ENCODE measurements around the gene ZSWIM6.

Gene ZSWIM6

DNA sequence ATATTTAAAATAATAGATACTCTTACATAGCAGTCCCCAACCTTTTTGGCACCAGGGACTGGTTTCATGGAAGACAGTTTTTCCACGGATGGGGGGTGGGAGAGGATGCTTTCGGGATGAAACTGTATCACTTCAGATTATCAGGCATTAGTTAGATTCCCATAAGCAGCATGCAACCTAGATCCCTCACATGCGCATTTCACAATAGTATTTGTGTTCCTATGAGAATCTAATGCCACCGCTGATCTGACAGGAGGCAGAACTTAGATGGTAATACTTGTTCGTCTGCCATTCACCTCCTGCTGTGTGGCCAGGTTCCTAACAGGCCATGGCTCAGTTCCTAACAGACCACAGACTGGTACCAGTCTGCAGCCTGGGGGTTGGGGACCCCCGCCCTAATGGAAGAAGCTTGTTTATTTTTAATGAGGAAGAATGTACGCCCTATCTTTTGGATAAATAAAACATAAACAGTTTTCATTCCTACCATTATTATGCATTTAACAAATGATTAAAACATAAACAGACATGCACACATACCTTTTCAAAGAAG lies 187.7 kb downstream of the ZSWIM6 start:
- H3K36me3 ChIP-seq (ENCODE audit: control insufficient read depth, insufficient read depth, low read length): no peaks in the 10 kb centered on the region
- no peaks in the 10 kb centered on the region for H3K4me1 ChIP-seq (ENCODE audit: control insufficient read depth, insufficient read depth, low read length, poor library complexity, severe bottlenecking)
- DNase-seq: no peak
- no peaks in the 10 kb centered on the region for H3K27me3 ChIP-seq (replicated peaks; ENCODE audit: control insufficient read depth, insufficient read depth, low read length, poor library complexity, severe bottlenecking)
- H3K9me3 ChIP-seq (ENCODE audit: control insufficient read depth, low read length): no peaks in the 10 kb centered on the region
- H3K4me3 ChIP-seq (ENCODE audit: insufficient read depth, low read depth, low read length, poor library complexity, severe bottlenecking): no peak overlapping the region
- H3K27ac ChIP-seq (ENCODE audit: insufficient read depth, low read length, poor library complexity, severe bottlenecking): no peak overlapping the region

DNA sequence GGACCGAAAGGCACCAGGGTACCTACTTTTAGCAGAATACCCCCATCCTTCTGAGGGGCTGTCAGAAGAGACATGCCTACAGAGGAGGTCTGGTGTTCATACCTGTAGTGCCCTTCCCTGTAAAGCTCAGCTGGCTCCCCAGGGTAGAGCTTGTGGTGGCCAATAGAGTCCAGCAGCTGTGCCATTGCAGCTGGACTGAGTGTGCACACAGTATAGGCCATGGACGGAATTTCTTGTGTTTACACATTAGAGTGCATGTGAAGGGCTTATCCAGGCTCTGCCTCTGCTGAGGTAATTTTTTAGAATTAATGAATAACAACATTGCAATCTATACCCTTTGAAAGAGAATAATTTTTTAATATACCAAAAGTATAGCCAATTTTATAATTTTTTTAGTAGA lies 191.0 kb downstream of the ZSWIM6 start:
- H3K27ac ChIP-seq (ENCODE audit: insufficient read depth, low read length, poor library complexity, severe bottlenecking): no peak overlapping the region
- H3K27me3 ChIP-seq (replicated peaks; ENCODE audit: control insufficient read depth, insufficient read depth, low read length, poor library complexity, severe bottlenecking): no peaks in the 10 kb centered on the region
- H3K9me3 ChIP-seq (ENCODE audit: control insufficient read depth, low read length): no peaks in the 10 kb centered on the region
- DNase-seq: no peak
- no peak overlapping the region for H3K4me3 ChIP-seq (ENCODE audit: insufficient read depth, low read depth, low read length, poor library complexity, severe bottlenecking)
- no peaks in the 10 kb centered on the region for H3K4me1 ChIP-seq (ENCODE audit: control insufficient read depth, insufficient read depth, low read length, poor library complexity, severe bottlenecking)
- H3K36me3 ChIP-seq (ENCODE audit: control insufficient read depth, insufficient read depth, low read length): peaks cover 7% of the 10 kb centered on the region

DNA sequence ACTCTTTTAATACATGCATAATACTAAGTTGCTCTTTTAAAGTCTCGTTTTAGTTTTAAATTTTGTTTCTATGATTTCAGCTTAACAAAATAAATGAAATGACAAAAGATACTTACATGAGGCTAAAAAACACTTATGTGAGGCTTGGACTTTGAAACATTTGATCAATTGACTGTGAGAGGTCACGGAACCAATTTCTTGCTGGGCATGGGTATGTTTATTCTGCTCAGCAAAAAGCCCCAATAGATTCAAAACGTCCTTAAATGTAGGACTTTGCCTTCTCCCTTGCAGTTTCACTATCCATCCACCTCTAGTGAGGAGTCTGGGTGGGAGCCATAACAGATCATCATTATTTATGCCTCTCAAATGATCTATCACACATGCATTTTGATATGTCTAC lies 191.9 kb downstream of the ZSWIM6 start:
- Histone ChIP-seq H3K4me1 (ENCODE audit: control insufficient read depth, insufficient read depth, low read length, poor library complexity, severe bottlenecking) (no peaks in the 10 kb centered on the region), H3K36me3 (ENCODE audit: control insufficient read depth, insufficient read depth, low read length) (peaks cover 7% of the 10 kb centered on the region), H3K4me3 (ENCODE audit: insufficient read depth, low read depth, low read length, poor library complexity, severe bottlenecking) (no peak overlapping the region)

DNA sequence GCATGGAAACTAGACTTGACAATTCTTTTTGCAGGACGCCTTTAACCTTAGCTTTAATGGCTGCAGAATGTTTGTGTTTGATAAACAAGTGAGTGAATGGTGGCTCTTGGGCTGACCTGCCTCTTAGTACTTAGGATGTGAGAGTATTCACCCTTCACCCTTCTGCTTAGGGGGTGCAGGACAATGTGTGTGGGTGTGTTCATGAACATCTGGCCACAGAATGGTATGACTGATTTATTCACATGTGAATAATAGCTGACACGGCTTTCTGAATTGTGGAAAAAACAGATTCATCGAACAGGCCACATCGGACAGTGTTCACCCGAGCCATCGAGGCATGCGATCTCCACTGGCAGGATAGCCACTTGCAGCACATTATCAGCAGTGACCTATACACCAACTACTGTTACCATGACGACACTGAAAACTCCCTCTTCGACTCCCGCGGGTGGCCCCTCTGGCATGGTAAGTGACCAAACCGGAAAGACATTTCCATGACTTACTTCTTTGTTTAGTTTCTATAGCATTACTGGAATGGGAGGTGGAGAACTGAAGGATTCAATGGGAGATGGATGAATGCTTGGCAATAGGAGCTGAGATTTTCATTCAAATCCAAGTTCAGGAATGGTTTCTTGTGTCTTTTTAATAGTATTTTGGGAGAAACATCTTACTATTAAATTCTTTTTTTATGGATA lies 193.6 kb downstream of the ZSWIM6 start:
- DNase-seq: no peak
- H3K36me3 ChIP-seq (ENCODE audit: control insufficient read depth, insufficient read depth, low read length): peaks cover 17% of the 10 kb centered on the region
- no peak overlapping the region for H3K4me3 ChIP-seq (ENCODE audit: insufficient read depth, low read depth, low read length, poor library complexity, severe bottlenecking)
- H3K9me3 ChIP-seq (ENCODE audit: control insufficient read depth, low read length): no peaks in the 10 kb centered on the region
- no peaks in the 10 kb centered on the region for H3K4me1 ChIP-seq (ENCODE audit: control insufficient read depth, insufficient read depth, low read length, poor library complexity, severe bottlenecking)
- H3K27me3 ChIP-seq (replicated peaks; ENCODE audit: control insufficient read depth, insufficient read depth, low read length, poor library complexity, severe bottlenecking): no peaks in the 10 kb centered on the region
- H3K27ac ChIP-seq (ENCODE audit: insufficient read depth, low read length, poor library complexity, severe bottlenecking): no peak overlapping the region

More for the DNA sequence above, 191.9 kb downstream of the ZSWIM6 start:
- no peak for DNase-seq
- H3K27me3 ChIP-seq (replicated peaks; ENCODE audit: control insufficient read depth, insufficient read depth, low read length, poor library complexity, severe bottlenecking): no peaks in the 10 kb centered on the region
- H3K27ac ChIP-seq (ENCODE audit: insufficient read depth, low read length, poor library complexity, severe bottlenecking): no peak overlapping the region
- H3K9me3 ChIP-seq (ENCODE audit: control insufficient read depth, low read length): no peaks in the 10 kb centered on the region

DNA sequence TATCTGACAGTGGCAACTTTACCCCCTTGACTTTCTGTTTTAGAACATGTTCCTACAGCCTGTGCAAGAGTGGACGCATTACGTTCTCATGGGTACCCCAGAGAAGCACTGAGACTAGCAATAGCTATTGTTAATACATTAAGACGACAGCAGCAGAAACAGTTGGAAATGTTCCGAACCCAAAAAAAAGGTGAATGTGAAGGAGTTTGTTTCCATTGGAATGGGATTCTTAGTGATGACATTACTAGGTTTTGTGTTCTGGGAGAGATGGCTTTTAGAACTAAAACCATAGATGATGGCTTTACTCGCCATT lies 194.1 kb downstream of the ZSWIM6 start:
- no peak for DNase-seq
- no peaks in the 10 kb centered on the region for H3K4me1 ChIP-seq (ENCODE audit: control insufficient read depth, insufficient read depth, low read length, poor library complexity, severe bottlenecking)
- H3K4me3 ChIP-seq (ENCODE audit: insufficient read depth, low read depth, low read length, poor library complexity, severe bottlenecking): no peak overlapping the region
- peaks cover 17% of the 10 kb centered on the region for H3K36me3 ChIP-seq (ENCODE audit: control insufficient read depth, insufficient read depth, low read length)
- H3K27ac ChIP-seq (ENCODE audit: insufficient read depth, low read length, poor library complexity, severe bottlenecking): no peak overlapping the region
- H3K27me3 ChIP-seq (replicated peaks; ENCODE audit: control insufficient read depth, insufficient read depth, low read length, poor library complexity, severe bottlenecking): no peaks in the 10 kb centered on the region
- H3K9me3 ChIP-seq (ENCODE audit: control insufficient read depth, low read length): no peaks in the 10 kb centered on the region

DNA sequence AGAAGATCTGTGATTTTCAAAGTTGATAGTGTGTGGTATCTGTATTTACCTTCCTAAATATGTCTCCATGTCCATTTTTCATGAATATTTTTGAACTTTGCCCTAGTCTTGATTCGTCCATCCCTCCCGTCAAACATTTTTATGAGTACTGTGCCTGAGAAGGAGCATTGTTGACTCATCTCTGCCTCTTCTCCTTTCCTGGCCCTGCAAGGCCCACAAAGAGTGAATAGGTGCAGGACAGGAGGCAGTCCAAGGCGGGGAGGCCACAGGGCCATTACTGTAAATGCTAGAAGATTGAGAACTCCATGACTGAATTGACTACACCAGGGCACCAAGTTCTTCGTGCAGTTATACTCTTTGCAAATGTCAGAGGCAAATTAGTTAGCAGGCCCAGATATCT lies 200.9 kb downstream of the ZSWIM6 start:
- DNase-seq: no peak
- Histone ChIP-seq H3K9me3 (ENCODE audit: control insufficient read depth, low read length) (no peaks in the 10 kb centered on the region), H3K36me3 (ENCODE audit: control insufficient read depth, insufficient read depth, low read length) (peaks cover 11% of the 10 kb centered on the region), H3K27ac (ENCODE audit: insufficient read depth, low read length, poor library complexity, severe bottlenecking) (no peak overlapping the region), H3K4me3 (ENCODE audit: insufficient read depth, low read depth, low read length, poor library complexity, severe bottlenecking) (no peak overlapping the region), H3K27me3 (replicated peaks; ENCODE audit: control insufficient read depth, insufficient read depth, low read length, poor library complexity, severe bottlenecking) (no peaks in the 10 kb centered on the region), H3K4me1 (ENCODE audit: control insufficient read depth, insufficient read depth, low read length, poor library complexity, severe bottlenecking) (no peaks in the 10 kb centered on the region)

DNA sequence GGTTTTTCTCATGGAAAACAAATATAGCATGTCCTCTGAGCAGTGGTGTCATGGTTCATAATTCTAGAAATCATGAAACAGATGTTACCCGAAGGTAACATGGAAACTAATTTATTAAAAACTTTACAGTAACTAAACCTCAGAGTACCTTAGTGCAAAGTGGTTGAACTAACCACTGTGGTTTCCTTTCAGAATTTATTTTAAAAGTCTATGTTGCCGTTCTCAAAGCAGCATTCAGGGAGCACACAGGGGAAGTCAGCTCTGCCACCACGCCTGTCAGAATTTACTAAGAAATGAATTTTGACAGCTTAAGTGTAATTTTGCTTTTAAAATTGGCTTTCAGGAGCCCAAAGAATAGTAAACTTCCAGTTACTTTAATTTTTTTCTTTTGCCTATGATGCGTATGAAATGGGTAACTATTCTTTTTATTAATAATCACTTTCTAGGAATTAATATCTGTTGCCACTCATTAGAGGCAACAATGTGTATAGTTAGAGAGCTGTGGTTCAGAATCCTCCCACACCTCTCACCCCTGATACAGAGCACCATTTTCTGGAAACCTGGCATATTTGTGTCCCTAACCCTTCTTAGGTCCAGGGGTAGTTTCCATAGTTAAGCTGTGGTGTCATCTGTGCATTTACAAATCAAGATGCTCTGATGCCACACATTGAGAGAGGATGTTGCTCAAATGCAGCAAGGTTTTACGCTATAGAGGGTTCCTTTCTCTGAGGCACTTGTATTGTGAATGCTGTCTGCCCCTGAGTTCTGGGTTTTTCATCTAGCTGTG lies 202.6 kb downstream of the ZSWIM6 start:
- no peak for DNase-seq
- Histone ChIP-seq H3K27me3 (replicated peaks; ENCODE audit: control insufficient read depth, insufficient read depth, low read length, poor library complexity, severe bottlenecking) (no peaks in the 10 kb centered on the region), H3K27ac (ENCODE audit: insufficient read depth, low read length, poor library complexity, severe bottlenecking) (no peak overlapping the region), H3K4me1 (ENCODE audit: control insufficient read depth, insufficient read depth, low read length, poor library complexity, severe bottlenecking) (no peaks in the 10 kb centered on the region), H3K36me3 (ENCODE audit: control insufficient read depth, insufficient read depth, low read length) (peaks cover 14% of the 10 kb centered on the region), H3K9me3 (ENCODE audit: control insufficient read depth, low read length) (no peaks in the 10 kb centered on the region), H3K4me3 (ENCODE audit: insufficient read depth, low read depth, low read length, poor library complexity, severe bottlenecking) (no peak overlapping the region)

DNA sequence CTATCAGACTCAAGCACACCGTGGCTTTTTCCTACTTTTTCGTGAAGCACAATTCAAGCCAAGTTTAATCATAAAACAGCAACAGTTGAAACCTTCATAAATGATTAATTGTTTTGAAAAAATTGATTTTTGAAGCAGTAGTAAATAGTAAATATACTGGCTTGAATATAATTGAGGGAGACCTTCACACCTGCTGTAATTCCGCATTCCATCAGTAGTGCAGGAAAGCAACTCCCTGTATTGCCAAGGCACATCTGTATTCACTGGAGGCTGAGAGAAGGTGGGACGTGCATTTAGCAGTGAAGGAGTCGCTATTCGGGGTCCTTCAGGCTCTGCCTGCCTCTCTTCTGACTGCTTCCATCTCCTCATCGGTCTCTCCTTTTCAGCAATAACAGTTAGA lies 203.8 kb downstream of the ZSWIM6 start:
- H3K36me3 ChIP-seq (ENCODE audit: control insufficient read depth, insufficient read depth, low read length): peaks cover 8% of the 10 kb centered on the region
- H3K27me3 ChIP-seq (replicated peaks; ENCODE audit: control insufficient read depth, insufficient read depth, low read length, poor library complexity, severe bottlenecking): no peaks in the 10 kb centered on the region
- H3K27ac ChIP-seq (ENCODE audit: insufficient read depth, low read length, poor library complexity, severe bottlenecking): no peak overlapping the region
- no peak overlapping the region for H3K4me3 ChIP-seq (ENCODE audit: insufficient read depth, low read depth, low read length, poor library complexity, severe bottlenecking)
- no peaks in the 10 kb centered on the region for H3K4me1 ChIP-seq (ENCODE audit: control insufficient read depth, insufficient read depth, low read length, poor library complexity, severe bottlenecking)
- DNase-seq: no peak
- H3K9me3 ChIP-seq (ENCODE audit: control insufficient read depth, low read length): no peaks in the 10 kb centered on the region

DNA sequence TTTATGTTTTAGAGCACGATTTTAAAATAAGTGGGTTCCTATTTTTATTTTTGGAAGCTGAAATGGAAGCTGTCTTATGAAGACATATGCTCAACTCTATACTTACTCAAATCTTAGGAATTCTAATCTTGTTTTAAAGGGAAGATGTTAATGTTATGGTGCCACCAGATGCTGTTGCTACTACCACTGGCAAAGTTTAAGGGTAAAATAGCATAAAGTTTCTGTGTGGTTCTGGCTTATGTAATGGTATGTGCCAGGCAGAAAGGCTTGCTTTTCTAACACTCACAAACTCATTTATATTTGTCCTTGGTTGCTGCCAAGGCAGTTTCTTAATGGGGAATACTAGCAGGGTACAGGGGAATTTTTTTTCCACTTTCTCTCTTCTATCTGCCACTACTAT lies 204.9 kb downstream of the ZSWIM6 start:
- H3K36me3 ChIP-seq (ENCODE audit: control insufficient read depth, insufficient read depth, low read length): peaks cover 15% of the 10 kb centered on the region

DNA sequence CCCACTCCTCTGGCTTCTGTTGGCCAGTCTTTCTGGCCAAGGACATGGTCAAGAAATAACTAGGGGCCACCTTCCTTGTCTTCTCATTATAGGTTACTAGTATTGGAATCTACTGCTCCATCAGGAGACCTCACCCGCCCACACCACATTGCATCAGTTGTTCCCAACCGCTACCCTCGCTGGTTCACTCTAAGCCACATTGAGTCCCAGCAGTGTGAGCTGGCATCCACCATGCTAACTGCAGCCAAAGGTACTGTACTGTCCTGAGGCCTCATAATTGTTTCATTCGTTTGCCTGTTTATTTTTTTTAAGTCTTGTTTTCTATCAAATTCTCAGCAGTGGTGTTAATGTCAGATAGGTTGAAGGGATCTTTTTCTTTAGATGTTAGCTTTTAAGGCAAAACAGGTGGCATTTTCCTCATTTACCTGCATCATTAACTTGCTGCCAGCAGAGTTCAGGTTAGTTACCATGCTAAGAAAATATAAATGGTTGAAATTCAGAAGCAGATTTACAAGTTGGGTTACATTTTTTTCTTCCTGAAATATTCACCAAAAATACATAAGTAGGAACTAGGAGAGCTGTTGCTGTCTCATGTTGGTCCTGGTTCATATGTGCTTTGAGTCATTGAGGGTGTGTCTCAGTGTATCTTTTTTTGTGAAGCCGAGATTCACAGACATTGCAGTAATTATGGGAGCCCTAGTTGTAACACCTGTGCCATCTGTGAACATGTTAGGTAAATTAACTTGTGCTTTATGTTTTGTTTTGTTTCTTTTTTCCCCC lies 206.9 kb downstream of the ZSWIM6 start:
- Histone ChIP-seq H3K4me3 (ENCODE audit: insufficient read depth, low read depth, low read length, poor library complexity, severe bottlenecking) (no peak overlapping the region), H3K27ac (ENCODE audit: insufficient read depth, low read length, poor library complexity, severe bottlenecking) (no peak overlapping the region), H3K36me3 (ENCODE audit: control insufficient read depth, insufficient read depth, low read length) (peaks cover 35% of the 10 kb centered on the region), H3K4me1 (ENCODE audit: control insufficient read depth, insufficient read depth, low read length, poor library complexity, severe bottlenecking) (no peaks in the 10 kb centered on the region), H3K9me3 (ENCODE audit: control insufficient read depth, low read length) (no peaks in the 10 kb centered on the region), H3K27me3 (replicated peaks; ENCODE audit: control insufficient read depth, insufficient read depth, low read length, poor library complexity, severe bottlenecking) (no peaks in the 10 kb centered on the region)
- no peak for DNase-seq

More for the DNA sequence above, 204.9 kb downstream of the ZSWIM6 start:
- no peaks in the 10 kb centered on the region for H3K9me3 ChIP-seq (ENCODE audit: control insufficient read depth, low read length)
- no peak overlapping the region for H3K4me3 ChIP-seq (ENCODE audit: insufficient read depth, low read depth, low read length, poor library complexity, severe bottlenecking)
- H3K27ac ChIP-seq (ENCODE audit: insufficient read depth, low read length, poor library complexity, severe bottlenecking): no peak overlapping the region
- no peaks in the 10 kb centered on the region for H3K27me3 ChIP-seq (replicated peaks; ENCODE audit: control insufficient read depth, insufficient read depth, low read length, poor library complexity, severe bottlenecking)
- H3K4me1 ChIP-seq (ENCODE audit: control insufficient read depth, insufficient read depth, low read length, poor library complexity, severe bottlenecking): no peaks in the 10 kb centered on the region
- DNase-seq: no peak
